ENCODE data around the gene MIA2.
"Not testable (repeated sequence)": the region's sequence is repeated elsewhere in the genome, so short reads cannot be mapped to it uniquely, and the experiment has no call there.

Gene MIA2

GRCh38 chr14:39240769-39241168 is 7.1 kb downstream of the MIA2 start:
- no peaks in the 10 kb centered on the region for H3K36me3 ChIP-seq
- no peak for TF ChIP-seq CTCF (IDR thresholded peaks at IDR 0.05; ENCODE audit: low read depth, low read length)
- DNase-seq: no peak
- no peak overlapping the region for H3K4me3 ChIP-seq (ENCODE audit: low read depth, low read length)
- H3K9me3 ChIP-seq: no peaks in the 10 kb centered on the region
- no peaks in the 10 kb centered on the region for H3K4me1 ChIP-seq
- no peaks in the 10 kb centered on the region for H3K27me3 ChIP-seq

GRCh38 chr14:39241637-39242036 is 7.9 kb downstream of the MIA2 start:
- TF ChIP-seq CTCF (IDR thresholded peaks at IDR 0.05; ENCODE audit: low read depth, low read length): no peak
- H3K27me3 ChIP-seq: no peaks in the 10 kb centered on the region

GRCh38 chr14:39243831-39244230 is 10.1 kb downstream of the MIA2 start:
- DNase-seq: no peak
- TF ChIP-seq CTCF (IDR thresholded peaks at IDR 0.05; ENCODE audit: low read depth, low read length): no peak
- H3K4me3 ChIP-seq (ENCODE audit: low read depth, low read length): no peak overlapping the region

More at GRCh38 chr14:39241637-39242036, 7.9 kb downstream of the MIA2 start:
- Histone ChIP-seq H3K9me3 (no peaks in the 10 kb centered on the region), H3K36me3 (no peaks in the 10 kb centered on the region), H3K4me1 (no peaks in the 10 kb centered on the region), H3K4me3 (ENCODE audit: low read depth, low read length) (no peak overlapping the region)
- no peak for DNase-seq

GRCh38 chr14:39246618-39247017 is 12.9 kb downstream of the MIA2 start:
- no peaks in the 10 kb centered on the region for H3K36me3 ChIP-seq
- H3K4me1 ChIP-seq: no peaks in the 10 kb centered on the region
- H3K27me3 ChIP-seq: no peaks in the 10 kb centered on the region
- DNase-seq: no peak
- no peaks in the 10 kb centered on the region for H3K9me3 ChIP-seq
- no peak overlapping the region for H3K4me3 ChIP-seq (ENCODE audit: low read depth, low read length)
- TF ChIP-seq CTCF (IDR thresholded peaks at IDR 0.05; ENCODE audit: low read depth, low read length): no peak

More at GRCh38 chr14:39243831-39244230, 10.1 kb downstream of the MIA2 start:
- Histone ChIP-seq H3K27me3 (no peaks in the 10 kb centered on the region), H3K9me3 (no peaks in the 10 kb centered on the region), H3K4me1 (no peaks in the 10 kb centered on the region), H3K36me3 (no peaks in the 10 kb centered on the region)

GRCh38 chr14:39247256-39247655 is 13.5 kb downstream of the MIA2 start:
- no peaks in the 10 kb centered on the region for H3K9me3 ChIP-seq
- no peak for DNase-seq
- H3K4me3 ChIP-seq (ENCODE audit: low read depth, low read length): no peak overlapping the region
- H3K36me3 ChIP-seq: no peaks in the 10 kb centered on the region
- H3K4me1 ChIP-seq: no peaks in the 10 kb centered on the region
- H3K27me3 ChIP-seq: no peaks in the 10 kb centered on the region
- TF ChIP-seq CTCF (IDR thresholded peaks at IDR 0.05; ENCODE audit: low read depth, low read length): no peak

GRCh38 chr14:39251547-39251946 is 17.8 kb downstream of the MIA2 start:
- no peaks in the 10 kb centered on the region for H3K9me3 ChIP-seq
- no peaks in the 10 kb centered on the region for H3K4me1 ChIP-seq

GRCh38 chr14:39257388-39257787 is 23.7 kb downstream of the MIA2 start:
- not testable (repeated sequence) for DNase-seq; H3K36me3 ChIP-seq; H3K9me3 ChIP-seq; H3K27me3 ChIP-seq; H3K4me3 ChIP-seq (ENCODE audit: low read depth, low read length); H3K4me1 ChIP-seq

More at GRCh38 chr14:39251547-39251946, 17.8 kb downstream of the MIA2 start:
- Histone ChIP-seq H3K4me3 (ENCODE audit: low read depth, low read length) (no peak overlapping the region), H3K36me3 (no peaks in the 10 kb centered on the region), H3K27me3 (no peaks in the 10 kb centered on the region)
- no peak for DNase-seq
- no peak for TF ChIP-seq CTCF (IDR thresholded peaks at IDR 0.05; ENCODE audit: low read depth, low read length)

Measured in BE2C (cell line).